ENCODE measurements around the gene STK10.

The STK10 gene

DNA sequence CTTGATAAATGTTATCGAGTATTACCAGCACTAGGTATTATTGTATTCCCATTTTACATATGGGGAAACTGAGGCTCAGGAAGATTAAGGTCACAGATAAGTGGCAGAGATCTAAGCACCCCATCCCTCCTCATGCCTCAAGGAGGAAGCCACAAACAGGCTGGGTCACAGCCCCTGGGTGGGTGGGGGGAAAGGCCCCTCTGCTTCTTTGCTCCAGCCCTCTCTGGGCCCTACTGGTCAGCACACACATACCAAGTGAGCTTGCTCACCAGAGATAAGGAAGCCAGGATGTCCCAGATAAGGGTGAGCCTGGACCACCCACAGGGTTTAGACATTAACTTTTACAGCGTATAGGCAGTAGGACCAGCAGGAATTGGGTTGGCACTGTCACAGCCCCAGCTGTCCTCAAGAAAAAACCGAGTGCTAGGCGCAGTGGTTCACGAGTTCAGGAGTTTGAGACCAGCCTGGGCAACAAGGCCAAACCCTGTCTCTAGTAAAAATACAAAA is 45.3 kb downstream of the STK10 start:
- no peak for DNase-seq

- DNase-seq, result no peak
Observed at GRCh38 chr5:172141949-172142319, 46.1 kb downstream of the STK10 start.

- DNase-seq, result no peak
Observed at GRCh38 chr5:172140866-172141265, 47.2 kb downstream of the STK10 start.

GRCh38 chr5:172140120-172140519 is 47.9 kb downstream of the STK10 start:
- no peak for DNase-seq

GRCh38 chr5:172137046-172137445 is 51.0 kb downstream of the STK10 start:
- no peak for DNase-seq

DNA sequence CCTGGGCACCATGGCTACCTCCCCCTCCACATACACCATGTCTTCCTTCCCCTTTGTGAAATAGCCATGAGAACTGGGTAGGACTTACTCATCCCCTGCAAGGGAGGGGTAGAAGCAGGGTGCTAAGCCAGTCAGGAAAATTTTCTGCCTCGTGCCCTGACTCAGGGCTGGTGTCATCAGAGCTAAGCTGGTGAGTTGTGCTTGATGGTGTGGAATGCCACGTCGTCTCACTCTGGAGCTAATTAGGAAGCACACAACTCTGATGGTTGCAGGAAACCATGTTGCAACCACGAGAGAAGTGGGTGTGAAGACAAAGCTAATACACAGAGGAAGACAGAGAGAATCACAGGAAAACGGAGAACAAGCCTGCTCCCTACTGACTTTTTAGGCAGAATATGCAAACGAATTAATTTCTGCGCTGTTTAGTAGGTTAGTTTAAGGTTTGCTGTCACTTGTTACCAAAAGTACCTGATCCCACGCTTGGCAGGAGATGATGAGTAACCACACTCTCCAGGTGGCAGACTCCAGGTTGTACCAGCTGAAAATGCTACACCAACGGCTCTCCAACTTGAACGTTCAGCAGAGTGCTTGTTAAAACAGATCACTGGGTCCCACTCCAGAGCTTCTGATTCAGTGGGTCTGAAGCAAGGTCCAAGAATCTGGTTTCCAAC is 54.5 kb downstream of the STK10 start:
- peak in 1 of 5 donors; percentile 12 for DNase-seq

- DNase-seq, result no peak
Observed at GRCh38 chr5:172131690-172132089, 56.3 kb downstream of the STK10 start.

DNA sequence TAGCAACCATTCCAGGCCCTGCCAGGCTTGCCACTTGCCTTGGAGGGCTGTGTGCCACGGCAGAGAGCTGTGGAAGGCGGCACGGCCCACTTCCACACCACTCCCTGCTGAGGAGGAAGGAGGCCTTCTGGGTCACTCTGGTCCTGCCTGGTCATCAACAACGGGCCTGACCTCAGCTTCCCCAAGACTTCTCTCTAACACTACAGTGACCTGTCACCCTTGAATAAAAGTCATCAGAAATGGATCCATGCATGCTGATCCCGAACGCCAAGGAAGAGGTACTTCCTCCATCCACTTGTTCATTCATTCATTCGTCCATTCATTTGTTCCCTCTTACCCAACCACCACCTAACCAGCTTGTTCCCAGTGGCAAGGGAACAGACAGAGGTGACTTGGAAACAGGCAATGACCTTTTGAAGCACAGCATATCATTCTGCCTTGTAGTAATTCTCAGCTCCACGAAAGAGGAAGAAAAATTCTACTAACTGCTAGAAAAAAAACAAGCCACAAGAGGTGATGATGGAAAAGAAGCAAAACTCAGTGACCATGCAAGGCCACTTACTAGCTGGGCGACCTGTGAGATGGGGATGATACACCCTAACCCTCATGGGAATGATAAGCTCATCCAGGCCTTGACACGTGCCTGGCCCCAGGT is 58.6 kb downstream of the STK10 start:
- DNase-seq, result no peak

GRCh38 chr5:172127581-172127980 is 60.4 kb downstream of the STK10 start:
- no peak for DNase-seq

GRCh38 chr5:172123269-172123692 is 64.7 kb downstream of the STK10 start:
- DNase-seq, result no peak

DNA sequence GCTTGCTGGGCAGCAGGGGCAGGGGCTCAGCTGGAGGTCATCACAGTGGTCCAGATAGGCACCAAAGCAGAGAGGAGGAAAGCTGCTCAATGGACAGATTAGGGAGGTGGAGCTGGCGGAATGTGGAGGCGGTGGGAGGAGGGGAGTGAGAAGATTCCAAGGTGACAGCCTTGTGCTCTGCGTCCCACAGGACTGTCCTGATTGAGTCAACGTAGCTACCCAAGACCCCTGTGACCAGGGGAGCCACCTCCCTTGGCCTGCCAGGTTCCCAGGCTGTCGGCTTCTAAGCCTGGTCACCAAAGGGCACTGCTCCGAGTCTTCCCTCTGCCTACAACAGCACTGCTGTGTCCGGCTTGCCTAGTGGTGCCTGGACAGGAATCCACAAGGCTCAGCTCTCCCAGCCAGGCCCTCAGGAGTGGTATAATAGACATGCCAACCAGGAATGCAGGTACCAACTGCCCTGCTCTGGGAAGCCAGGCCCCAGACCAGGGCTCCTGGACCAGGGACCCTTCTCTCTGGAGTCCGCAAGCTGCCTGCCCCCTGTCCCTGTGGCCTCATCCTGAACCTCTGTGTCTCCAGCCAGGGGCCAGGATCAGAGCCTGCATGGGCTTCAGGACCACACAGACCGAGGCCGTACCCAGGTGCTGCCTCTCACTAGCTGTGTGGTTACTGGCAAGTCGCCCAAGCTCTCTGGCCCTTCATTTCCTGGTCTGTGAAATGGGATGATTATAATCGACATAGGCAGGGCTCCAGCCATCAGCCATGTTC is 67.9 kb downstream of the STK10 start:
- DNase-seq, result no peak

DNA sequence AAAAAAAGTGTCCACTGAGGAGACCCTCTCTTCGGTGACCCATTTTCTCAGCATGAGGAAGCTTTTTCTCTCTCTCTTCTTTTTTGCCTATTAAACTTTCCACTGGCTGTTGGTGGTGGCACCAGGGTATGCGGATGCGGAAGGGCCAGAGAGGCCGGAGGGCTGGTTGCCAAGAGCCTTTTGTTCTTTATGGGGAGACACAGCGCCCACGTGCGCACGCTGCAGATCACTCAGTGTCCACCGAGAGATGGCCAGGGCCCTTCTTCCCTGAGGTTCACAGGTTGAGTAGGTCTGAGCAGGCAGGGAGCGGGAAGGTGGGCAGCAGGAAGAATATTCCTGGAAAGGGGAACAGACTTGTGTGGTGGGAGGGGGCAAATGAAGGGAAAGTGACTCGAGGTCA is 69.1 kb downstream of the STK10 start:
- no peak for DNase-seq

- no peak for DNase-seq
Observed at GRCh38 chr5:172117977-172118701, 69.9 kb downstream of the STK10 start.

GRCh38 chr5:172115541-172115982 is 72.5 kb downstream of the STK10 start:
- peak in 2 of 5 donors; percentile 14 to 32 for DNase-seq

- peak; percentile 44 to 92 (median 45) for DNase-seq
Observed at GRCh38 chr5:172114875-172115422, 73.1 kb downstream of the STK10 start.

GRCh38 chr5:172113036-172113435 is 75.0 kb downstream of the STK10 start:
- DNase-seq, result peak in 4 of 5 donors; percentile 41 to 97 (median 56)

DNA sequence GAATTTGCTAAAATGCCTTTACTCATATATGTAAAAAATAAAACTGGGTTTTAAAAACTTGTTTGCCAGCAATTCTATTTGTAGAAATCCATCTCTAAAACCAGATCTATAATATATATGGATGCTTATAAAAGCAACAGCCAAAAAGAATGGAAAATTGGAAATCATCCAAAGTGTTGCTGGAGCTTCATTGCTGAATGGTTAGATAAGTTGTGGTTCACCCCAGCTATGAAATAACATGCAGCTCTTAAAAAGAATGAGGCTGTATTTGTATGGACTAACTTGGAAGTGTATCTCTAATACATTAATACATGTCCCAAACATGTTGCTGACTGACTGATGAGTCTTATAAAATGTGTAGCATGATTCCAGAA is 76.2 kb downstream of the STK10 start:
- DNase-seq, result no peak

DNA sequence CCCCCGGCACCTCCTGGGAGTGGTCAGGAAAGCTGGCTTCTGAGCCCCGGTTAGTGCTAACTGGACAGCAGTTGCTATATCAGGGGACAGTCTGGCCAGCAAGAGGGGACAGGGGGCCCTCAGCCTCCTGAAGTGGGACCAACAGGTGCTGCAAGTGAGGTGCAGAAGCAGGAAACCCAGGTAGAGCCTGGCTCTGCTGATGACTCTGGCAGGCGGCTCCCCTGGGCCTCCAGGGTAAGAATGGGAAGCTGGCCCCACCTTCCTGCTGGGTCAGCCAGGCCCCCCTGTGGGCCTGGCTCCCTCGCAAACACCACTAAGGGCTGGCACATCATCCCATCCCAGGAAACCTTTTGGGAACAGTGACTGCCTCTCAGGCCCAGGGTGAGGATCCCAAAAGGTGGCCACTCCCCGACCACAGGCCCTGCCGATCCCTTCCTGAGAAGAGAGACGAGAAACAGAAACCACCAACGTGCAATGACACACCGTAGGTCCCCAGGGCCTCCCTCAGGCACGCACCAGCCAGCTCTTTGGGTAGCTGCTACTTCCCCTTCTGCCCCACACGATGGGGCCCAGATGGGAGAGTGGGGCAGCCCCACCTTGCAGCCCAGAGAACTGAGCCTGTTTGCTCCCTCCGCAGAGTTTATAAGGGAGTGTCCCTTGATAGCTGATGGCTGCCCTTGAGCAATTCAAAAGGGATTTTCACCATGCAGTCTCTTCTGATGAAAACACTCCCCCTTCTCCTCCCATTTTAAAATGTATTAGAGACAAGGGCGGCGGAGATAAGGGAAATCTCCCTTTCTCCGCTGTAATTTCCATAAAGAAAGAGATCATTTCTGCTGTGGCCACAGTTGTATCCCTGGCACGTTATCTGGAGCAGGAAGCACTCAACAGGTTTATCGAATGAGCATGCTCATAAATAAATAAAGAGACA is 76.8 kb downstream of the STK10 start:
- DNase-seq, result peak; percentile 41 to 91 (median 47)

DNA sequence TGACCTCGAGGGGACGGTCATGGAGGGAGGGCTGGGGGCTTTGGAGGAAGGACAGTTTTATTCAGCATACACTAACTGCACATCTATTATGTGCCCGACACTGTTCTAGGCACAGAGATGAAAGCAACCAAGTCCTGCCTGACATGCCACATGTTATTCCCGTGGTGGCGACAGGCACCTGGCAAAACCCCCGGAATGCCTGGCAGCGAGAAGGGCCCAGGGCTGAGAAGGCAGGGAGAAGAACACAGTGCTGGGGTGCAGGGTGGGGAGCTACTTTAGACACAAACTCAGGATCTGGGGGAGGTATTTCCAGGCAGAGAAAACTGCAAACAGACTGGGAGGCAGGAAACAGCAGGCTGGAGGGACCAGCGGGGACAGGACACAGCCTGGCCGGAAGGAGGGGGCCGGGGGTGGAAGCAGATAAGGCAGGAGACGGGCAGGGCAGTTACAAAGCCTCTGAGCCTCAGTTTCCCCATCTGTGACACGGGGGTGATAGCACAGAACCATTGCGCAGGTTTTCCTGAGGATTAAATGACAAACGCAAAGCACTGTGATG is 77.7 kb downstream of the STK10 start:
- DNase-seq, result no peak

- DNase-seq, result no peak
Observed at GRCh38 chr5:172109749-172110148, 78.3 kb downstream of the STK10 start.

DNA sequence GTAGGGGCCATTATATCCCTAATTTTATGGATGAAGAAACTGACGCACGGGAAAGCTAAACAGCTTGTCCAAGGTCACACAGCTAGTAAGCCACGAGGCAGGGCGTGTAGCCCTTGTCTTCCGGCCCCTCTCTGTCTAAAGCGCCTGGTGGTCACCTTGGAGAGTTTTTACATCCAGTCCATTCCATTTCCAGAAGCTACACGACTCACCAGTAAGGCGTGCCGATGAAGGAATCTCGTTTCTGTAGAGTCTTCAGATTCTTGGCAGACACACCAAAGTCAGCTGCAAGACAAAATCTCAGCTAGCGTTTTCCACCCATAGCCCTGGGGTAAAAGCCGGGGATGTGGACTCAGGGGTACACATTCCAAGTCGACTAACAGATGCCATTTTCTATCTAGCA is 80.5 kb downstream of the STK10 start:
- DNase-seq, result no peak

Data from T-helper 1 cell (primary cell).